Measurements from ENCODE around the gene FGGY.
"Not testable (repeated sequence)": the region's sequence is repeated elsewhere in the genome, so short reads cannot be mapped to it uniquely, and the experiment has no call there.

FGGY gene

DNA sequence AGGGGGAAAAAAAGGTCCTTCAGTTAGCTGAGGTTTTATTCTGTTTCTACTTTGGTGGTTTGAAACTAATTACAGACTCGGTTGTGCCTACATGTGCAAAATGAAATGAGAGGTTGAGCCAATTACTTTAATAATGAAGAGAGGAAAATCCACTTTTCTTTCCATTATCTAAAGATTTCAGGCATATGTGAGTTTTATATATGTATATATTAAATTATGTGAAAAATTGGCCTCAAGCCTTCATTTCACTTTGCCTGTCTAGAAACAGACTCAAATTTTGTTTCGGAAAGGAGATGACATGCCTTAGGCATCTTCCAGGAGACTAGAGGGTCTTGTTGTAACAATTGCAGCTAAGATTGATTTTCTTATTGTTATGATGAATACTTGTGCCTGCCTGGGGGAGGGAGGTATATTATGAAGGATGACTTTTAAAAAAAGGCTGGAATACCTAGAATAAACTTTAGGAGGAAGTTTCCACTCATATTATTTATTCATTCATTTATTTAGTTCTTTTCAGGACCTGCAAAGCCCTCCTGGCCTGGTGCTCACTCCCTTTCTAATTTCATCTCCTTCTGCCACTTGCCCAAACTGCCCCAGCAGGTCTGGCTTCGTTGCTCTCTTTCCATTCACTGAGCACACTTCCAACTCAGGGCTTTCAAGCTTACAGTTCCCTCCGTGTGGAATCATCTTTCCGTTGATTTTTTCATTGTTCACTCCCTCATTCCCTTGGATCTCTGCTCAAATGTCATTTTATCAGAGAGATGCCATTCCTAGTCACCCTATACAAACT lies 423.6 kb downstream of the FGGY start:
- DNase-seq: no peak

DNA sequence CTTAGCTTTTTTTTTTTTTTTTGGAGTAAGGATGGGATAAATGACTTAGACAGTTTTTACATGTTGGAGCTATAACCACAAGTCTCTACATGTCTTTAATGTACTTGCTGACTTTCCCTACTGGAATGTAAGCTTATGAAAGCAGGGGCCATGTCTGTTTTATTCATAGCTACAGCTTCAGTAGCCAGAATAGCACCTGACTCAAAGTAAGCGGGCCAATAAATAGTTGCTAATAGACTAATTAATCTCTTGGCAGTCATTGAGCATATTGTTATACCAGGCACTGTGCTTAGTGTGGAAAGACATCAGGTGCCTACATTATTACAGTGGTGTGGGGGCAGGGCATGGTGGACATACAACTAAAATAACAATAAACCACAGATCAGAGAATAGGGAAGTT lies 433.4 kb downstream of the FGGY start:
- no peak for DNase-seq

- DNase-seq: no peak
Measured at GRCh38 chr1:59730759-59731478, 434.0 kb downstream of the FGGY start.

DNA sequence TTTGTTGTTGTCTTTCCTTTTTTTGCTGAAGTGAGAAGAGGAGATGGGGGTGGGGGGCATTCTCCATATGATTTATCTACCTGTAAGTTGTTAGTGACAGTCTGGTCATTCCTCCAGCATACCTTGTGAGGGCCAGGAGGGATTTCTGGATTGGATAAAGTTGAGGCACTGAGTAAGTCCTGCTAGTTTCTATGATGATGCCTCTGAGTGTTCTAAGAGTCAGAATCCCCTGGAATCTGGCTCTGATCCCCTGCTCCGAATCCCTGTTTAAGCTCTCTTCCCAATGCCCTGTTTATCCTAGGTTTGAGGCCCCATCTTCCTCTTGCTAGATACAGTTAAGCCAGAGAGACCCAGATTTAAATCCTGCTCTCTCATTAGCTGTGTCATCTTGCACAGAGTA lies 434.7 kb downstream of the FGGY start:
- no peak for DNase-seq

- no peak for DNase-seq
Measured at GRCh38 chr1:59732214-59732955, 435.5 kb downstream of the FGGY start.

GRCh38 chr1:59733443-59734141 lies 436.7 kb downstream of the FGGY start:
- no peak for DNase-seq

- not testable (repeated sequence) for DNase-seq
Measured at GRCh38 chr1:59735927-59736326, 439.0 kb downstream of the FGGY start.

DNA sequence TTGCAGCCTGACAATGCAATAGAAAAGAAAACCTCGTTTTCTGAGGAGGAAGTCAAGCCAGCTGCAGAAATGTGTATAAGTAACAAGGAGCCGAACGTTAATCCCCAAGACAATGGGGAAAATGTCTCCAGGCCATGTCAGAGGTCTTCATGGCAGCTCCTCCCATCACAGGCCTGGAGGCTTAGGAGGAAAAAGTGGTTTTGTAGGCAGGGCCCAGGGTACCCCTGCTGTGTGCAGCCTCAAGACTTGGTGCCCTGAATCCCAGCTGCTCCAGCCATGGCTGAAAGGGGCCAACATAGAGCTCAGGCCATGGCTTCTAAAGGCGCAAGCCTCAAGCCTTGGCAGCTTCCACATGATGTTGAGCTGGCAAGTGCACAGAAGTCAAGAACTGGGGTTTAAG lies 439.9 kb downstream of the FGGY start:
- no peak for DNase-seq

DNA sequence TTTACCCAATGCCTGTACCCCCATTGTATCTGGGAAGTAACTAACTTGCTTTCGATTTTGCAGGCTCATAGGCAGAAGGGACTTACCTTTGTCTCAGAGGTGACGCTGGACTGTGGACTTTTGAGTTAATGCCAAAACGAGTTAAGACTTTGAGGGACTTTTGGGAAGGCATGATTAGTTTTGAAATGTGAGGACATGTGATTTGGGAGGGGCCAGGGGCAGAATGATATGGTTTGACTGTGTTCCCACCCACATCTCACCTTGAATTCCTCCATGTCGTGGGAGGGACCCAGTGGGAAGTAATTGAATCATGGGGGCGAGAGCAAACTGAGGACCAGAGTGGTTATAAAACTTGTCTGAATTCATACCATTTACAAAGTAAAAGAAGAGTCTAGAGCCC lies 440.7 kb downstream of the FGGY start:
- DNase-seq: no peak

DNA sequence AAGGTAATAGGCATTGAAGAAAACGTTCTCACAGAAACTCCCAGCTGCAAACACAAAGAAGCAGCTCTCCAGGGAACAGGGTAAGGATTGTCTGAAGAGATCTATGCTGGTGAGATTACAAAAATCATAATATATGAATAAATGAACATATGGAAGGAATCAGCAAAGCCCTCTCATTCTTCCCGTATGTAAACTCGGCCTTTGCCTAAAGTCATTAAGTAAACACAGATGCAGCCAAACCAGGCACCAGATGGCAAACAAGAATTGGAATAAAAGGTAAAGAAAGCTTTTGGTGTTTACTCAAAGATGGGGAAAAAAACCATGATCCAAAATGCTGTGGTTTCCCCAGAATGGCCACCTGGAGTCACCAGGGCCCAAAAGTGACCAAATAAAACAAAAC lies 441.3 kb downstream of the FGGY start:
- no peak for DNase-seq

DNA sequence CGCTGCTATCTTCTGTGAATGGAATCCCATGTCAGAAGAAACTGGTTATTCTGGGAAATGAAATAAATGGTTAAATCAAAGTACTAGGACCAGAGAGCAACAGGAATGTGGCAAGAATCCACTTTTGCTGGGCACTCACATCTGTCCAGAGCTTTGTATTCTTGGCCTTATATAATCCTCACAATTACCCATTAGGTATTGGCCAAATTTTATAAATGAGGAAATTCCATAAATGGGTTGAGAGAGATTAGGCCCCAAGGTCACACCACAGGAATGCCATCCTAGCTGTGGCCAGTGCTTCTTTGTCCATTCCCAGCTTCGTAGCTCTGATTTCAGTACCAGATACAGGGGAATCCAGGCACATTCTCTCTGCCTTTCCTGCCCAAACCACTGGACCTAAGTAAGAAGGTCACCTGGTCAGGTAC lies 441.7 kb downstream of the FGGY start:
- DNase-seq: no peak

DNA sequence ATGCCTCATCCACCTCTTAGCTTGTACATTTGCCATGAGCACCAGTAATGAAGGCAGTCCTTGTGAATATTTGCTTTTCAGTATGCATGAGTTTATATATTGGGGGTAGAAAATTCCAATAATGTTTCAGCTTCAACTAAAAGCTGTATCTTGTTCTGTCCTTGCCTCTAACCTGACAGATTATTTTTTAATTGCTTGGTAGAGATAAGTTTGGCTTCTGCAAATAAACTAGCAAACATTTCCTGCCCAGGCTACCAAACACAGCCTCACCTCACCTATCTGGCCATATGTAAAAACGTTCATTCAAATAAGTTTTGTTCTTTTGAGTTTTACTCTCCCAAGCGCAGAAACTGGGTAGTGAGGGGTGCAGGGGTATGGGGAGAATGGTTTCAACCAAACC lies 442.2 kb downstream of the FGGY start:
- DNase-seq: no peak

GRCh38 chr1:59742526-59742925 lies 445.6 kb downstream of the FGGY start:
- no peak for DNase-seq

GRCh38 chr1:59743324-59744091 lies 446.6 kb downstream of the FGGY start:
- DNase-seq: no peak

GRCh38 chr1:59747420-59748024 lies 450.6 kb downstream of the FGGY start:
- DNase-seq: no peak

DNA sequence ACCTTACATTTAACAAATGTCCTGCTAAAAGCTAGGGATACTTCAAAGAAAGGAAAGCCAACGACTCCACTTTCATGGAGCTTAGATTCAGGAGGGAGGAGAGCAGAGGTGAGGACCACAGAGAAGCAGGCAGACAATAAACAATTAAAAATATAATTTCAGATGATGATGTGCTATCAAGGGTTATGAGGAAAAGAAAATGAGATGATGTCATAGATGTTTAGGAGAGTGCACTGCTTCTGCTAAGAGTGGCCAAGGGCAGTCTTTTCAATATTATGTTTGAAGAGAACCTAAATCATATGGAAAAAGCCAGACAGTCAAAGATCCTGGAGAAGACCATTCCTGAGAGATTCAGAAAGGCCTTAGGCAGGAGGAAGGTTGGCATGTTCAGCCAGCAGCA lies 451.2 kb downstream of the FGGY start:
- DNase-seq: no peak

DNA sequence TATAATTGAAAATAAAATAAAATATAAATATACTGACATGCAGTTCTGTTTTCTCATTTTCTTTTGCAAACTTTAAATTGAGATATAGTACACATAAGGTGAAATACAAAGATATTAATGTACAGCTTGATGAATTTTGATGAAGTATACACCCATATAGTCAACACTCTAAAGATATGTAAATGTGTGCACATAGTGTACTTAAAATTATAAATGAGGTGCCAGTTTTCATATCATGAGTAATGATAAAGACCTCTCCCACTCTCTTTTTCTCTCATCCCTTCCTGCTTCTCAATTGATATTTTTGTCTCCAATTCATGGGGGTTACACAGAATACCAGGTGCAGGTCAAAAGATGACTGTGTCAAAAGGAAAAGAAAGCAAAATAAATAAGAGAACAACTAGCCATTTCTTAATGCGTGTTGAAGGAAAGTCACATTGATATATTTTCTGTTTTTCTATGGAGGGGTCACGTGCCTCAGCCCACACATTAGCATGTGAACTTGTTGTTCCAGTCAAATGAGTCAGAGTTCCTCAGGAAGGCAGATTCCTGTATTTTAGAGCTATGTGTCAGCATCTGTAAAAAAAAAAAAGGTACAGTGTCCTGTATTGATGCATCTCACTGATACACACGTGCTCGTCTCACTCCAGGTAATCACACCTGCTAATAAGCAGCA lies 453.6 kb downstream of the FGGY start:
- DNase-seq: no peak

- no peak for DNase-seq
Measured at GRCh38 chr1:59751004-59751395, 454.1 kb downstream of the FGGY start.

GRCh38 chr1:59751801-59752200 lies 454.9 kb downstream of the FGGY start:
- no peak for DNase-seq

DNA sequence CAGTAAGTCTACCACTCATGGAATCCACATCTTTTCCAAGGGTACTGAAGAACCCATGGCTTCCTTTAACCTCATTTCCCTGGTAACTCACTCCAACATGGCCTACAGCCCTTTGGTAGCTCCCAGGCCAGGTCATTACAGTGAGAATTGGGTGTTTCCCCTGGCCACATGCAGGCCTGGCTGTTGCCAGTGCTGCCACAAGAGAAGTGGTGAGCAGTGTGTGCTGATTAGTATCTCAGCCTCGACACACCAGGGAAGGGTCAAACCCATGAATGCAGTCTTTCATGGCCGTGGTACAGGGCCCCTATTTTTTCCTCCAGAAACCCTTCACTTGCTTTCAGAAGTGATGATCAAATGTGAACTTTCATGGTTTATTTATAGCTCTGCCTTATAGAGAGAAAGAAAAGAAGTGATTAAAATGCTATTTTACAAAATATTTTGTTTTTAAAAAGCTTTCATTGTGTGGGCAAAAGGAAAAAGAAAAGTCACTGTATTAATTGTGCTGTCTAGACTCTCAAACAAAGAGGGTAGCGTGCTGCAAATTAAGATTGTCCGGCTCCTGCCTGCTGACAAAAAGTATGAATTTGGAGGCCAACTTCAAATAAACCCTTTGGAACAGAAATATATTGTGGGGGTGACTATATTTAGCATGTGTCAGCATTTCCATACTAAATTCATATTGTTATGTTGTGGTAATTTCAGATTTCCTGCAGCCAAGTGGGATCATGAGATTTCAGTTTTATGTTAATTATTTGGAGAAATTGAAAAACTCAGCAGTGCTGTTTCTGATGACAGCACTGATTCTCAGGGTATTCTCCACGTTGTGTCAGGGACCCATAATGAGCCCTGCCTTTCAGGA lies 455.9 kb downstream of the FGGY start:
- DNase-seq: no peak
